Loucy (cell line): ENCODE data around the gene NOMO2.
"Not testable (repeated sequence)": the region's sequence is repeated elsewhere in the genome, so short reads cannot be mapped to it uniquely, and the experiment has no call there.

ENCODE experiments used
- CTCF ChIP-seq: fragments of 200-600 bp; sonication (generic); conservative IDR thresholded peaks from 2 replicates; pipeline ENCODE4 v1.5.1; 2014; ENCODE audit warnings: mild to moderate bottlenecking, antibody characterized with exemption, low read length
- EZH2phosphoT487 ChIP-seq: fragments of 200-600 bp; IDR thresholded peaks from 2 replicates; pipeline ENCODE4 v1.6.1; 2018; ENCODE audit warnings: antibody characterized with exemption, mild to moderate bottlenecking, moderate library complexity, borderline replicate concordance

GRCh38 chr16:18592982-18593381 is 31.1 kb upstream of the NOMO2 start:
- TF ChIP-seq CTCF, EZH2phosphoT487: not testable (repeated sequence)
